ENCODE data around the gene CABLES2.

GRCh38 chr20:62371588-62372041 is 35.5 kb downstream of the CABLES2 start:
- TF ChIP-seq CTCF (IDR thresholded peaks at IDR 0.05 in 2 of 3, conservative IDR thresholded peaks at IDR 0.05 in 1 of 3; ENCODE audit: borderline replicate concordance in 1 of 3, insufficient read depth in 1 of 3, low read depth in 2 of 3, low read length in 2 of 3) (no peak), CEBPB (IDR thresholded peaks at IDR 0.05; ENCODE audit: low read depth) (no peak), SIN3A (IDR thresholded peaks at IDR 0.05; ENCODE audit: low read depth) (no peak), TCF7L2 (IDR thresholded peaks at IDR 0.05; ENCODE audit: borderline replicate concordance, extremely low read depth, insufficient read depth, insufficient read length) (no peak), POLR2A (IDR thresholded peaks at IDR 0.05; ENCODE audit: borderline replicate concordance, extremely low read depth, insufficient read depth, insufficient read length) (no peak)
